ENCODE measurements around the gene MTG1.
"Not testable (repeated sequence)": the region's sequence is repeated elsewhere in the genome, so short reads cannot be mapped to it uniquely, and the experiment has no call there.

The MTG1 gene

GRCh38 chr10:133418289-133418993 is 24.5 kb downstream of the MTG1 start:
- Mint-ChIP-seq H3K27ac (no peak overlapping the region), H3K4me3 (no peak overlapping the region), H3K9me3 (no peaks in the 10 kb centered on the region), H3K4me1 (peaks cover 12% of the 10 kb centered on the region), H3K36me3 (peaks cover 37% of the 10 kb centered on the region)
- DNase-seq (ENCODE audit: low spot score in 2 of 2) (no peak), ATAC-seq (no peak)

- ATAC-seq (no peak), DNase-seq (ENCODE audit: low spot score in 2 of 2) (no peak)
- Mint-ChIP-seq H3K27ac (peak overlapping the region; percentile 48), H3K36me3 (peaks cover 29% of the 10 kb centered on the region), H3K4me1 (peaks cover 12% of the 10 kb centered on the region), H3K4me3 (no peak overlapping the region), H3K9me3 (no peaks in the 10 kb centered on the region)
These were observed 25.4 kb downstream of the MTG1 start for GRCh38 chr10:133419211-133419950.

DNA sequence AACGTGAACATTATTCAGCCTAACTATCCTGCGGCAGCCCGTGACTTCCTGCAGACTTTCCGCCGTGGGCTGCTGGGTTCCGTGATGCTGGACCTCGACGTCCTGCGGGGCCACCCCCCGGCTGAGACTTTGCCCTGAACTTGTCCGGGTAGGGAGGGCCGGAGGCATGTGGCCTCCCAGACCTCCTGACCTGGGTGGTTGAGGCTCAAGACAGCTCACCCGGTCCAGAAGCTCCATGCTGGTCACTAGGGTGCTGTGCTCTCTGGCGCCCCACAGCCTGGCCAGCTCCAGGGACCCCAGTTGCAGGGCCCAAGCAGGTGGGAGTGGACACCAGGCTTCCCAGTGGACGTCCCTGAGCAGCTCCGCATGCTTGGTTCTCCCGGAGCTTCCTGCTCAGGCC is 26.1 kb downstream of the MTG1 start:
- H3K4me3 Mint-ChIP-seq, result no peak overlapping the region
- H3K9me3 Mint-ChIP-seq, result no peaks in the 10 kb centered on the region
- DNase-seq (ENCODE audit: low spot score in 2 of 2) (no peak), ATAC-seq (no peak)
- peaks cover 12% of the 10 kb centered on the region for H3K4me1 Mint-ChIP-seq
- no peak overlapping the region for H3K27ac Mint-ChIP-seq
- peaks cover 23% of the 10 kb centered on the region for H3K36me3 Mint-ChIP-seq

GRCh38 chr10:133420579-133420978 is 26.6 kb downstream of the MTG1 start:
- DNase-seq (ENCODE audit: low spot score in 2 of 2) (no peak), ATAC-seq (peak; percentile 9)
- no peak overlapping the region for H3K4me3 Mint-ChIP-seq
- H3K27ac Mint-ChIP-seq, result no peak overlapping the region
- no peaks in the 10 kb centered on the region for H3K9me3 Mint-ChIP-seq
- peaks cover 17% of the 10 kb centered on the region for H3K36me3 Mint-ChIP-seq
- peaks cover 12% of the 10 kb centered on the region for H3K4me1 Mint-ChIP-seq

GRCh38 chr10:133421336-133422222 is 27.6 kb downstream of the MTG1 start:
- ATAC-seq, result peak; percentile 3
- no peaks in the 10 kb centered on the region for H3K9me3 Mint-ChIP-seq
- peaks cover 11% of the 10 kb centered on the region for H3K36me3 Mint-ChIP-seq
- peak overlapping the region; percentile 20 for H3K4me3 Mint-ChIP-seq
- DNase-seq (ENCODE audit: low spot score in 2 of 2), result no peak
- peaks cover 12% of the 10 kb centered on the region for H3K4me1 Mint-ChIP-seq
- no peak overlapping the region for H3K27ac Mint-ChIP-seq

GRCh38 chr10:133422223-133422806 is 28.4 kb downstream of the MTG1 start:
- Mint-ChIP-seq H3K4me1 (peaks cover 12% of the 10 kb centered on the region), H3K9me3 (no peaks in the 10 kb centered on the region), H3K27ac (no peak overlapping the region), H3K36me3 (peaks cover 11% of the 10 kb centered on the region), H3K4me3 (peak overlapping the region; percentile 58)
- DNase-seq (ENCODE audit: low spot score in 2 of 2), result no peak
- no peak for ATAC-seq

GRCh38 chr10:133422807-133423771 is 29.1 kb downstream of the MTG1 start:
- Mint-ChIP-seq H3K9me3 (no peaks in the 10 kb centered on the region), H3K36me3 (peaks cover 11% of the 10 kb centered on the region), H3K4me1 (peaks cover 12% of the 10 kb centered on the region), H3K27ac (no peak overlapping the region), H3K4me3 (peak overlapping the region; percentile 58)
- DNase-seq (ENCODE audit: low spot score in 2 of 2) (no peak), ATAC-seq (peak; percentile 41)

DNA sequence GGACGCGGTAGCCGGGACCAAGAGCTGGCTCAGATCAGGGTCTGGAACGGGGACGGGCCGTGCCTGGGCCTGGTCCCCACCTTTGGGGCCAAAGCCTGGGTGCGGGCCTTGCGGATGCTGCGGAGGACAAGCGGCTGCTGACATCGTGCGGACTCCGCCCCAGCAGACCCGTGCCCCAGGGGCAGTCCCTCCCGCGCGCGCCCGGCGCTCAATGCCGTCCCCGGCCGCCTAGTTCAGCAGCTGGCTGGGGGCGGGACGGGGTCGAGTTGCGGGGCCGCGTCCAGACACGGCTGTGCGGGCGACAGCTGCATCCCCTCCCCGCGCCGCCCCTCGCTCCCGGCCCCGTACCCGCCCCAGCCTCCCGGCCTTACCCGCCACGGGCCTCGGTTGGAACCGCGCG is 30.1 kb downstream of the MTG1 start:
- H3K4me1 Mint-ChIP-seq, result peaks cover 12% of the 10 kb centered on the region
- H3K36me3 Mint-ChIP-seq, result peaks cover 11% of the 10 kb centered on the region
- DNase-seq (ENCODE audit: low spot score in 2 of 2); H3K9me3 Mint-ChIP-seq; H3K27ac Mint-ChIP-seq; ATAC-seq: not testable (repeated sequence)
- peak overlapping the region; percentile 58 for H3K4me3 Mint-ChIP-seq

- not testable (repeated sequence) for DNase-seq (ENCODE audit: low spot score in 2 of 2); H3K9me3 Mint-ChIP-seq; H3K4me1 Mint-ChIP-seq; H3K27ac Mint-ChIP-seq; ATAC-seq
- H3K4me3 Mint-ChIP-seq, result peak within 1 kb of the TSS; percentile 58
- H3K36me3 Mint-ChIP-seq, result peaks cover 11% of the 10 kb centered on the region
These were observed 30.6 kb downstream of the MTG1 start, which contains the start of gene SPRN for GRCh38 chr10:133424601-133425000. SPRN (minus strand) TSS chr10:133424625; CDS start chr10:133423681, 944 bp downstream.

- not testable (repeated sequence) for H3K9me3 Mint-ChIP-seq; H3K4me1 Mint-ChIP-seq; ATAC-seq; H3K4me3 Mint-ChIP-seq; H3K36me3 Mint-ChIP-seq; H3K27ac Mint-ChIP-seq; DNase-seq (ENCODE audit: low spot score in 2 of 2)
These were observed 35.6 kb downstream of the MTG1 start for GRCh38 chr10:133429571-133429970.

- H3K36me3 Mint-ChIP-seq; H3K9me3 Mint-ChIP-seq; H3K4me1 Mint-ChIP-seq; H3K27ac Mint-ChIP-seq; H3K4me3 Mint-ChIP-seq; DNase-seq (ENCODE audit: low spot score in 2 of 2): not testable (repeated sequence)
- ATAC-seq, result peak; percentile 44
These were observed 38.1 kb downstream of the MTG1 start for GRCh38 chr10:133431888-133432613.

GRCh38 chr10:133432789-133433188 is 38.8 kb downstream of the MTG1 start:
- H3K4me1 Mint-ChIP-seq; DNase-seq (ENCODE audit: low spot score in 2 of 2); H3K36me3 Mint-ChIP-seq; H3K4me3 Mint-ChIP-seq; H3K9me3 Mint-ChIP-seq; ATAC-seq; H3K27ac Mint-ChIP-seq: not testable (repeated sequence)

DNA sequence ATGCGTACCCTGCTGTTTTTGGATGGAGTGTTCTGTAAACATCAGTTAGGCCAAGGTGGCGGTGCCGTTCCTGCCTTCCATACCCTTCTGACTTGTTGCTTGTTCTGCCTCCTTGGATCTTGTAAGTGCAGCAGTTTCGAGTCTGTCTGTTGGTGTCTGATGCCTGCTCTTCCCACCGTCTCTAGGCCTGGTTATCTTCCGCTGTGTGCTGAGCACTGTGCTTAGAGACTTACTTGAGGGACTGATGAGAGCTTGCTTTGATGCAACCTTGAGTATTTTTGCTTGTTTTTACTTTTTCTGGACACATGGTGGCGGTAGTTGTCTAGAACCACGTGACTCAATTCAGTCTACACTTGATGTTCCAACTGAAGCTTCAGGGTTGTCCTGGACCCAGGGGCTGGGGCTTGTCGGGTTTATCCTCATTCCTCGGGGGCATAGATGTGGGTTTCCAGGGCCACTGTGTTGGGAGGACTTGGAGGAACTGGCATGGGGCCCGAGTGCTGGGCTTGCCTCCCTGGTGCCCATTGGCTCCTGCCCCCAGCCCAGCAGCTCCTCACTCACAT is 44.8 kb downstream of the MTG1 start:
- DNase-seq (ENCODE audit: low spot score in 2 of 2) (no peak), ATAC-seq (peak; percentile 54)
- H3K4me1 Mint-ChIP-seq, result peaks cover 41% of the 10 kb centered on the region
- H3K9me3 Mint-ChIP-seq, result no peaks in the 10 kb centered on the region
- H3K4me3 Mint-ChIP-seq, result no peak overlapping the region
- H3K27ac Mint-ChIP-seq, result no peak overlapping the region
- no peaks in the 10 kb centered on the region for H3K36me3 Mint-ChIP-seq
